Measurements from ENCODE around the gene CD300A. TPM values are rescaled to one million over a fixed set of nuclear protein-coding genes. Genes with fewer than 3 reads are reported as not detected.

CD300A gene
- total RNA-seq, 2 donors from 2014 or later, result 17.6 to 43.7 TPM

DNA sequence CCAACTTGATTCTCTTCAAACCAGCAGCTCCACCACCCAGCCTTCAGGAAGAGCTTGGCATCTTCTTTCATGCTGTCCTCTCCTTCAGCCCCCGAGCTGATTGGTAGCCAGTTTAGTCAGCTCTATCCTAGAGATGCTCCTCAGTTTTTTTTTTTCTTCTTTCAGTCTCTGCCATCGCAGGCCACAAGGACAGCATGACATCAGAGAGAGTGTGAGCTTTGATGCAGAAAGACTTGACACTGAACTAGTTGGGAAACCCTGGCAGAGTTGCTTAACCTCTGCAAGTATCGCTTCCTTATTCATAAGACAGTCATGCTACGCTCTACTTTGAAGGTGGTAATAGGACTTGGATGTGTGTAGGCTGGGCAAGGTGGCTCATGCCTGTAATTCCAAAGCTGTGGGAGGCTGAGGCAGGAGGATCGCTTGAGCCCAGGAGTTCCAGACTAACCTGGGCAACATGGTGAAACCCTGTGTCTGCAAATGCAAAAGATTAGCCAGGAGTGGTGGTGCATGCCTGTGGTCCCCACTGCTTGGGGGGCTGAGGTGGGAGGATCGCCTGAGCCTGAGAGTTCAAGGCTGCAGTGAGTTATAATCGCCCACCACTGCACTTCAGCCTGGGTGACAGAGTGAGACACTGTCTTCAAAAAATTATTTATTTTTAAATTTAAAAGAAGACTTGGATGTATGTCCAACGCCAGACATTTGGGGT, 62.2 kb downstream of the CD300A start:
- peak; percentile 67 to 86 for ATAC-seq
- peaks cover 23 to 51% of the 10 kb centered on the region in 2 donors for H3K4me1 Mint-ChIP-seq (ENCODE audit: low read depth in 2 of 2)
- no peak overlapping the region for H3K4me3 Mint-ChIP-seq
- H3K27me3 Mint-ChIP-seq, result no peaks in the 10 kb centered on the region
- H3K27ac Mint-ChIP-seq, result peak overlapping the region in 1 of 2 donors; percentile 58
- DNase-seq (ENCODE audit: low spot score), result no peak
- no peaks in the 10 kb centered on the region for H3K36me3 Mint-ChIP-seq
- H3K9me3 Mint-ChIP-seq, result no peaks in the 10 kb centered on the region

GRCh38 chr17:74529243-74529642, 62.8 kb downstream of the CD300A start:
- H3K27ac Mint-ChIP-seq, result no peak overlapping the region
- no peaks in the 10 kb centered on the region for H3K36me3 Mint-ChIP-seq
- no peak overlapping the region for H3K4me3 Mint-ChIP-seq
- no peaks in the 10 kb centered on the region for H3K27me3 Mint-ChIP-seq
- DNase-seq (ENCODE audit: low spot score), result no peak
- peaks cover 23 to 51% of the 10 kb centered on the region in 2 donors for H3K4me1 Mint-ChIP-seq (ENCODE audit: low read depth in 2 of 2)
- ATAC-seq, result no peak
- no peaks in the 10 kb centered on the region for H3K9me3 Mint-ChIP-seq

DNA sequence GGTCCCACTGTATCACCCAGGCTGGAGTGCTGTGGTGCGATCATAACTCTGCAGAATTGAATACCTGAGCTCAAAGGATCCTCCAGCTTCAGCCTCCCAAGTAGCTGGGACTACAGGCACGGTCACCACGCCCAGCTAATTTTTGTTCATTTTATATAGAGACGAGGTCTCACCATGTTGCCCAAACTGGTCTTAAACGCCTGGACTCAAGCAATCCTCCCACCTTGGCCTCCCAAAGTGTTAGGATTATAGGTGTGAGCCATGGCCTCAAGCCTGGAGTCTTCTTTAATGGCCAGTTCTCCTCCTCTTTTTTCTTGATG, 64.4 kb downstream of the CD300A start:
- no peaks in the 10 kb centered on the region for H3K27me3 Mint-ChIP-seq
- no peaks in the 10 kb centered on the region for H3K36me3 Mint-ChIP-seq
- peak overlapping the region in 1 of 2 donors; percentile 86 for H3K27ac Mint-ChIP-seq
- ATAC-seq, result no peak
- no peaks in the 10 kb centered on the region for H3K9me3 Mint-ChIP-seq
- peaks cover 23 to 44% of the 10 kb centered on the region in 2 donors for H3K4me1 Mint-ChIP-seq (ENCODE audit: low read depth in 2 of 2)
- no peak for DNase-seq (ENCODE audit: low spot score)
- H3K4me3 Mint-ChIP-seq, result no peak overlapping the region

GRCh38 chr17:74531231-74531761, 64.9 kb downstream of the CD300A start, which contains the start of gene CD300LB:
TSS of gene CD300LB (minus strand) at chr17:74531475. CDS start at chr17:74531350, 125 bp downstream.
- ATAC-seq, result no peak
- H3K9me3 Mint-ChIP-seq, result no peaks in the 10 kb centered on the region
- no peaks in the 10 kb centered on the region for H3K36me3 Mint-ChIP-seq
- no peak for DNase-seq (ENCODE audit: low spot score)
- H3K4me3 Mint-ChIP-seq, result peak within 1 kb of the TSS; percentile 77
- H3K4me1 Mint-ChIP-seq (ENCODE audit: low read depth in 2 of 2), result peaks cover 23 to 44% of the 10 kb centered on the region in 2 donors
- no peaks in the 10 kb centered on the region for H3K27me3 Mint-ChIP-seq
- peak within 1 kb of the TSS; percentile 66 to 86 for H3K27ac Mint-ChIP-seq

GRCh38 chr17:74532115-74532514, 65.7 kb downstream of the CD300A start:
- Mint-ChIP-seq H3K4me1 (ENCODE audit: low read depth in 2 of 2) (peaks cover 23 to 40% of the 10 kb centered on the region in 2 donors), H3K36me3 (no peaks in the 10 kb centered on the region), H3K9me3 (no peaks in the 10 kb centered on the region), H3K27ac (peak overlapping the region; percentile 66 to 86), H3K27me3 (peaks cover 0 to 8% of the 10 kb centered on the region in 2 donors), H3K4me3 (peak overlapping the region; percentile 77)
- no peak for DNase-seq (ENCODE audit: low spot score)
- peak; percentile 75 to 83 for ATAC-seq

Other genes with a start within 250 kb of the CD300A start
- gene DNAI2, start 192.4 kb upstream of the CD300A start, total RNA-seq, result not detected
- under 1 TPM in 1 of 2 donors, not detected in 1; 0.29 TPM for gene KIF19, start 140.4 kb upstream of the CD300A start, total RNA-seq
- not detected for gene BTBD17, start 104.8 kb upstream of the CD300A start, total RNA-seq
- gene GPR142, start 99.1 kb upstream of the CD300A start, total RNA-seq, result not detected
- under 1 TPM in 1 of 2 donors, not detected in 1; 0.25 TPM for gene GPRC5C, start 34.5 kb upstream of the CD300A start, total RNA-seq
- gene CD300LB, start 64.8 kb downstream of the CD300A start, total RNA-seq, result under 1 TPM; 0.17 to 0.39 TPM
- gene CD300C, start 79.5 kb downstream of the CD300A start, total RNA-seq, result 1 to 10 TPM; 1.5 to 5.8 TPM
- not detected for gene CD300H, start 100.9 kb downstream of the CD300A start, total RNA-seq
- not detected for gene CD300LD, start 125.6 kb downstream of the CD300A start, total RNA-seq
- not detected for gene CD300E, start 157.1 kb downstream of the CD300A start, total RNA-seq
- gene CD300LF, start 246.3 kb downstream of the CD300A start, total RNA-seq, result 1 to 10 TPM in 1 of 2 donors, not detected in 1; 2.2 TPM